HG02571 (cell line): Measurements from ENCODE around the gene SSBP4.
A peak's percentile ranks its signal among the peaks of the same experiment; 100 is the strongest.

Experiments used
- ATAC-seq: cut with Tn5 transposase; IDR thresholded peaks from one replicate; pipeline ENCODE4 v1.9.1; 2021; ENCODE audit warnings: mild to moderate bottlenecking, moderate library complexity; ENCODE audit not compliant: unreplicated experiment

The SSBP4 gene

DNA sequence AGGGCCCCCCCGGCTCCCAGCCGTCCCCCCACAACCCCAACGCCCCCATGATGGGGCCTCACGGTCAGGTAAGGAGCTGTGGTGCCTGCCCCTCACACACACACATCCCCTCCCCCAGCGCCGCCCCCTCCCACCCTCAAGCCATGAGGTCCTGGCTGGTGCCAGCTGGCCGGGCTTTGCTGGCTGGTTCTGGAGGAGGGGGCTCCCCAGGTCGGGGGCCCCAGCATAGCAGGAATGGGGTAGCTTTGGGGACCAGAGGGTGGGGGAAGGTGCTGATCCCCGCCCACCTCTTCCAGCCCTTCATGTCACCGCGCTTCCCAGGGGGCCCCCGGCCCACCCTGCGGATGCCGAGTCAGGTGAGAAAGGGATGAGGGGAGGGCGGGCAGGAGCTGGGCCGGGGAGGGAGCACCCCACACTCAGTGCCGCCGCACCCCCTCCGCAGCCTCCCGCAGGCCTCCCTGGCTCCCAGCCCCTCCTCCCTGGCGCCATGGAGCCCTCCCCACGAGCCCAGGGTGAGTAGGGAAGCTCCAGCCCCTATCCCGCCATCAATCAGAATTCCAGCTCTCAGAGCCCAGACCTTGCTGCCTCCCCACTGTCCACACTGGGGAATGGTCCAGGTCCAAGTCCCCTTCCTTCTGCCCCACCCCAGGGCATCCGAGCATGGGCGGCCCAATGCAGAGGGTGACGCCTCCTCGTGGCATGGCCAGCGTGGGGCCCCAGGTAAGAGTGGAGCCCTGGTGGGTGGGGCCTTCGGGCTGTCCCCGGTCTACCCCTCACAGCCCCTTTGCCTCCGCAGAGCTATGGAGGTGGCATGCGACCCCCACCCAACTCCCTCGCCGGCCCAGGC, 12.4 kb downstream of the SSBP4 start:
- ATAC-seq, result no peak

DNA sequence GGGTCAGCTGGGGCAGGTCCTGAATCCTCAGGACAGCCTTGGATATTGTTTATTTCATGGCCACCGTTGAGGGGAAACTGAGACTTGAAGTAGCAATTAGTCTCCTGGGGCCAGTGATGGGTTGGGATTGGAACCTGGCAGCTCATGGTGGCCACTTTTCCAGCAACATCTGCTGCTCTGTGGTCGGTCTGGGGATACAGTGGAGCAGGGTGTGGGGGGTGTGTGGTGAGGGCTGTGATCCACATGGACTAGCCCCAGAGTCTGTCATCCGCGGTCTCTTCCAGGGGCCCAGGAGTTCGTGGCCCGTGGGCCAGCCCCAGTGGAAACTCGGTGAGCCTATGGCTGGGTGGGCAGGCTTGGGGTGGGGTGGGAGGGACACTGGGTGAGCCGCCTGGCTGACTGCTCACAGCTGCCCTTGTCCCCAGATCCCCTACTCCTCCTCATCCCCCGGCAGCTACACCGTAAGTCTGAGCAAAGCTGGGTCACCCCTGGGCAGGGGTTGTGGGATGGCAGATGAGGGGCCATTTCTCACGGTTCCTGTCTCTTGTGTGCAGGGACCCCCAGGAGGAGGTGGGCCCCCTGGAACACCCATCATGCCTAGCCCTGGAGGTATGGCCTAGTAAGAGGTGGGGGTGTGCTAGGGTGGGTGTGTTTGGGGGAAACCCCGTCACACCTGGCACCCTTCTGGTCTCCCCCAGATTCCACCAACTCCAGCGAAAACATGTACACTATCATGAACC, 13.2 kb downstream of the SSBP4 start:
- ATAC-seq, result no peak

DNA sequence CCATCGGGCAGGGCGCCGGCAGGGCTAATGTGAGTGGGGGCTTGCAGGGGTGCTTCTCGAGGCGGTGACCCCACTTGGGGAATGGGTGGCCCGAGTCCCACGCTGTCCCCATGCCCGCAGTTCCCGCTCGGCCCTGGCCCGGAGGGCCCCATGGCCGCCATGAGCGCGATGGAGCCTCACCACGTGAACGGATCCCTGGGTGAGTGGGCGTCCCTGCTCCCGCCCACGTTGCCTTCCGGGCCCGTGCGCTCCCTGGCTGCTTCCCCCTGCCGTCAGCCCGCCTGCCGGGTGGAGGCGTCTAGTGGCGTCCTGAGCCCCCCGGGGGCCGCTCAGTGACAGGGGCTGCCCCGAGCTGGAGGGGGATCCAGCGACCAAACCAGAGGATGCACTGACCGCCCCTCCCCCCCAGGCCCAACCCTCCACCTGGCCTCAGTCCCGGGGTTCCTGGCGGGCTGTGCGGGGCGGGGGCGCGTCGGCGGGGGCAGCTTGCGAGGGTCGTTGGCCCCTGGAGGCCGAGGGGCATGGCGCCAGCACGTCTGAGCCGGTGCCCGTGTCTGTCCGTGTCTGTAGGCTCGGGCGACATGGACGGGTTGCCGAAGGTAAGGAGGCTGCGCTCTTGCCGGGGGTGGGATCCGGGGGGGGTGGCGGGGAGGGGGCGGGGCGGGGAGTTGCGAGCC, 14.0 kb downstream of the SSBP4 start:
- ATAC-seq, result no peak

DNA sequence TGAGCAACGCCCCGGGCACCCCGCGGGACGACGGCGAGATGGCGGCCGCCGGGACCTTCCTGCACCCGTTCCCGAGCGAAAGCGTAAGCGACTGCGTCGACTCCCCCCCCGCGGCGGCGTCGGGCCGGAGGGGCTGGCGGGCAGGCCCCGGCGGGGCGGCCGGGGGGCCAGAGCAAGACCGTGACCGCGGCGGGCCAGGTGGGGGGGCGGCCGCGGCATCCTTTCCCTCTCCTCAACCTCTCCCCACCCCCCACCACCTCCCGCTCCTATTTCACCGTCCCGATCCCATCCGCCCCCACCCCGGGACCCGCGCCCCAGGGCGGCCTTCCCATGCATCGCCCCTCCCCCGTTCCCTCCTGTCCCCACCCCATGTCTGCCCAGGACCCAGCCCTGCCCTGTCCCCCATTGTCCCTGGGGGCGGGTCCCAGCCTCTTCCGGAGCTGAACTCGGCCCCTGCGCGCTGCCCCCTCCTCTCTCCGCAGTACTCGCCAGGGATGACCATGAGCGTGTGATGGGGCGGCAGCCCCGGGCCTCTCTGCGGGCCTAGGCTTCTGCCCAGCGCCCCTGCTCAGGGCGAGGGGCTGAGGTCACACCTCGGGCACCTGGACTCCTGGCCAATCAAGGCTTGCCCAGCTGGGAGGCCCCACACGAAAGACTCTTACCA, 14.7 kb downstream of the SSBP4 start:
- ATAC-seq, result no peak

DNA sequence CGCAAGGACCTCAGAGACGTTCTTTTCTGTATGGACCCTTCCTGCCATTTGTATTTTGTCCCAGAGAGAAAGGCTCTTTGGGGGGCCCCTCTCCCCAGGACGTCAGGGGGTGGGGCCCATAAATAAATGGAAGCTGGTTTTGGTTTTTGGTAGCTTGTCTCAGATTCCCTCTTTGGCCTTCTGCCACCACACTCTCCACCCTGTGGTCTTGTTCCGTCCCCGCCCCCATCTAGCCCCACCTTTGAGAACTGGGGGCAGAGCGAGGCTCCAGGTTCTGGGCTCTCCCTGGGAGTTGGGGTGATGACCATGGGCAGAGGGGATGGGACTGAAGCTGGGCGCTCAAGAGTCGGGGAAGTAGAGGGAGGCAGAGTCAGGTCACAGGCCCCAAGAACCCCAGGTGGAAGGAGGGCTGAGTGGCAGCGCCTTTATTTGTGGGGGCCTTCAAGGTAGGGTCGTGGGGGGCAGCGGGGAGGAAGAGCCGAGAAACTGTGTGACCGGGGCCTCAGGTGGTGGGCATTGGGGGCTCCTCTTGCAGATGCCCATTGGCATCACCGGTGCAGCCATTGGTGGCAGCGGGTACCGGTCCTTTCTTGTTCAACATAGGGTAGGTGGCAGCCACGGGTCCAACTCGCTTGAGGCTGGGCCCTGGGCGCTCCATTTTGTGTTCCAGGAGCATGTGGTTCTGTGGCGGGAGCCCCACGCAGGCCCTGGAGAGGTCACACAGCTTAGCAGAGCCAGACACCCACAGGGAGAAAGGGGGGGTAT, 15.4 kb downstream of the SSBP4 start:
- no peak for ATAC-seq

DNA sequence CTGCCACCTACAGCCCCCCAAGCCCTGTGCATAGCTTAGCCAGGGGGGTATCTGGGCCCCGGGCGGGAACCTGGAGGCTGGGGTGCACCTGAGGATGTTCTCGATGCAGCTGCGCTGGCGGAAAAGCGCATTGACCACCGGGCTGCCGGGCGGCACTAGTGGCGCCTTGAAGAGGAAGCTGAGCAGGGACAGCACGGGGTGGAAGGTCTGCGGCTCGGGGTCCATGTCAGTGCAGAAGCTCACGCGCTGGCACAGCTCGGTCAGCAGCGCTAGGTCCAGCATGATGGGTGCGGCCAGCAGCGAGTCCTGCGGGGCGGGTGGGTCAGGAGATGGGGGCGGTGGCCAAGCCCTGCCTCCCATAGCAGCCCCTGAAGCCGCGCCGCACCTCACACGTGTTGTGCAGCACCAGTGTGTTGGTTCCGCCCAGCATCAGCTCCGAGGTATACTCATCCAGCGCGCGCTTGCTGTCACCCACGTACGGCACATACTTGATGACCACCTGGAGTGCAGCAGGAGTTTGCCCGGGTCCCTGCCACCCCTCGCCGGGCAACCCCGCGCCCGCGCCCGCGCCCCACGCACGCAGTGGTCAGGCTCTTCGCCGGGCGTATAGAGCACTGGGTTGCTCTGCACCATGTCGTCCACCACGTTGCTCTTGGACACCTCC, 16.1 kb downstream of the SSBP4 start:
- ATAC-seq, result no peak

DNA sequence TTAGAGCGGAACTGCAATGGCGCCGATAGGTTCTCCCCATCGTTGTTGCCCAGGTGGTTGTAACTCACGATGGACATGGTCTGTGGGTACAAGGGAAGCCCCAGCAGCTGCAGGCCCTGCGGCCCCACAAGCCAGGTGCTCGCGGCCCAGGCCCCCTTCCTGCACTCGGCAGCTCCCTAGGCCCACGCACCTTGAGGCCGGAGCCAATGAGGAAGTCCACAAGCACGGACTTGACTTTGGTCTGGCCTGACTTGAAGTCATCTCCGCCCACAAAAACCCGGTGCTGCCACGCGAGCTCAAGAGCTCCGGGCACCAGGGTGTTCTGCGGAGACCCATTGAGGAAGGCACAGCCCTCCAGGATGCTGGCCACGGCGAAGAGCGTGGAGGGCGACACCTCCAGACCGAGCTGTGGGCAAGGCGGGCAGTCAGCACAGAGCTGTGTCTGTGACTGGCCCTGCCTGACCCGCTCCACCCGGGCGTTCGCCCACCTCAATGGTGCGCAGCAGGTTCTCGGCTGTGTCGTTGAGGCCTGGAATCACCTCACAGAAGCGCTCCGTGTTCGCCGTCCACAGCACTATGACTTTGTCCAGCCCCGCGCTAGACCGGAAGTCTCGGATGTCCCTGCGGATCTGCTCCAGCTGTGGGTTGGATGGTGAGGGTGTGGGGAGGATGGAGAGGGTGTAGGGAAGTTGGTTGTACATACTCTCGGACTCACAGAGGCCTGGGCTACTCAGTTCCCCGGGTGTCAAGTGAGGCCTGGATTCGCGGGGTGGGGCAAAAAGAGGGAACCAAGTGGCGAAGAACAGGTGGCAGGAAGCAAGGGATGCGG, 16.9 kb downstream of the SSBP4 start:
- ATAC-seq, result no peak

DNA sequence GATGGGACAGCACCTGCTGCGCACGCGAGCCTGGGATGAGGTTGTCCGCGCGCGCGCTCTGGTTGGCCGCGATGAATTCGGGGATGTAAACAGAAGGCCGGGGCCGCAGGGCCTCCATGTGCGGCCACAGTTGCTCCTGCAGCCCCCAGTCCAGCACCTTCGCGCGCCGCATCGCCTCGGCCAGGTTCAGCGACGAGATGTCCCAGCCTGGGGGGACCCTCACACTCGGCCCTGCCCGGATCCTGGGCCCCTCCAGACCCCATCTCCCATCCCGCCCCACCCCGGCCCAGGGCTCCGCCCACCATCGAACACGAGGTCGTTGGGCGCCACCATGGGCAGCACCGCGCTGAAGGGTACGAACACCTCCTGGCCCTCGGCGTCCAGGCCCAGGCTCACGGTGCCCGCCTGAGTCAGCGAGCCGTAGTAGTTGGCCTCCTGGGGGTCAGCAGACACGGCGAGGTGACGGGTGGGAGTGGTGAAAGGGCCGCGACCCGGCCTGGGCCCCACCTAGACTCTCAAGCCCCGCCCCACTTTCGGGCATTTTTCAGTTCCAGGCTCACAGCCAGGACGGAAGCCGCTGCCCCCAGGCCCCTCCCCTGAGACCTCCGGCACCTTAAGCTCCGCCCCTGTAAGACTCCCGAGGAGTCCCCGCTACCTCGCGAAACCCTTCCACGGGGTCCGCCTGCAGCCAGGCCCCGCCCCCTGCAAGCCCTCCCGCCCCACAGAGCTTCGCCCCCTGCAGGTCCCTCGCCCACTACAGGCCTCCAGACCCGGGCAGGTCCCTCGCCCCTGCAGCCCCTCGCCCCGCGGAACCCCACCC, 17.7 kb downstream of the SSBP4 start:
- ATAC-seq, result peak; percentile 37

DNA sequence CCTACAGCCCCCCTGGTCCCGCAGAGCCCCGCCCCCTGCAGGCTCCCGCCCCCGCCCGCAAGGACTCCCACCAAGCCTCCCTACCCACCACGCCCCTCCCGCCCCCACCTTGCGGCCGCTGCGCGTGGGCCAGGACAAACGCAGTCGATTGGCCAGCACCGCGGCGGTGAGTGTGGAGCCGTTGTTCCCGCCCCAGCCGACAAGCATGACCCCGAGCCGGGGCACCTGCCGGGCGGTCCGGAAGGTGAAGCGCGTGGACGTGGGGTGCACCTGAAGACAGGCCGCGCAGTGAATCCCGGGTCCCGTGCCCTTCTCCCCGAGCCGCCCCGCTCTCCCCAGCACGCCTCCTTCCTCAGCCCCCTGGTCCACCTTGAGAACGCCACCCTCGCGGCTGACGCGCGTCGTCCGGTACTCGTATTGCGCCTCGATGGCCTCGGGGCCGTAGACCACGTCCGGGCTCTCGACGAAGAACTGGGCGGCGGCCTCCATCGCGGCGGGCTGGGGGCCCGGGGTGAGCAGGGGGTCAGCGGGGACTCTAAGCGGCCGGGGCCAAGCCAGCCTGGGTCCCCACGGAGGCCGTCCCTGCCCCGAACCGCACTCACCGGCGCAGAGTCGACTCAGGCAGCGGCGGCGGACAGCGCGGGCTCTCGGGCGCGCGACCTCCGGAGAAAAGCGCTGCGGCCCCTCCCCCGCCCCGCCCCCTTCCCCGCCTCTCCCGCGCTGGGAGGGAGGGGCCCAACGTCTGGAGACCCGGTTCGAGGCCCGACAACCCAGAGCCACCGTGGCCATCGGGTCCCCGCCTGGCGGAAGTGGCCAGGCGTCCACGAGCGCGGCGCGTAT, 18.5 kb downstream of the SSBP4 start, which contains the start of gene ISYNA1:
TSS of gene ISYNA1 (minus strand) at position 643 of the 840 bp plus-strand sequence. CDS start at position 489, 154 bp downstream.
- no peak for ATAC-seq

DNA sequence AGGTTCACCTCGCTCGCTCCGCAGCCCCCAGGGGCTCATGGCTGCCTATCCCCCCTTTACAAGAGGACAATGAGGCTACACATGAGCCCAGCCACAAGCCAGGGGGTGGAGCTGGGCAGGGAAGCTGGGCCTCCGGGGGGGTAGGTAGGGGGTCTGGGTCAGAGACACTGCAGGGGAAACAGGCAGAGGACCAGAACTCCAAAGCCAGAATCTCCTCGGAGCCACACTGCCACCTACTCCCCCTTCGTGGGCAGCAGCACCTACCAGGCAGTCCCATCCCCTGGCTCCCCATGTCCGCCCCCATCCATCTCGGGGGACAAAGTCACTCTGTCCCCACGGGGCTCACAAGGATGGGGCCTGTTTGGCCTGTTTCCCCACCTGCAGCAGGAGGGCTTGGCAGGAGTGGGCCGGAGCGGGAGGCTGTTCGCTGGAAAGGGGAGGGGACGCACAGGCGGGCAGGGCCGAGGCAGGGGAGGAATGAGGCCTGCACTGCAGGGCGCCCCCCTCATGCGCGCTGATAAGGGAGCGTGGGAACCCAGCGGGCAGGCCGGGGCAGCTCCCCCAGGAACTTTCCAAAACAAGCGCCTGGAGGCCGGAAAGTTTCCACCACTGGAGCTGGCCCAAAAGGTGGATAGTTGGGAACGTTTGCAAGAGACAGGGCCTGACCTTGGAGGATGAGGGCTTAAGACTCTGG, 19.3 kb downstream of the SSBP4 start:
- ATAC-seq, result no peak

DNA sequence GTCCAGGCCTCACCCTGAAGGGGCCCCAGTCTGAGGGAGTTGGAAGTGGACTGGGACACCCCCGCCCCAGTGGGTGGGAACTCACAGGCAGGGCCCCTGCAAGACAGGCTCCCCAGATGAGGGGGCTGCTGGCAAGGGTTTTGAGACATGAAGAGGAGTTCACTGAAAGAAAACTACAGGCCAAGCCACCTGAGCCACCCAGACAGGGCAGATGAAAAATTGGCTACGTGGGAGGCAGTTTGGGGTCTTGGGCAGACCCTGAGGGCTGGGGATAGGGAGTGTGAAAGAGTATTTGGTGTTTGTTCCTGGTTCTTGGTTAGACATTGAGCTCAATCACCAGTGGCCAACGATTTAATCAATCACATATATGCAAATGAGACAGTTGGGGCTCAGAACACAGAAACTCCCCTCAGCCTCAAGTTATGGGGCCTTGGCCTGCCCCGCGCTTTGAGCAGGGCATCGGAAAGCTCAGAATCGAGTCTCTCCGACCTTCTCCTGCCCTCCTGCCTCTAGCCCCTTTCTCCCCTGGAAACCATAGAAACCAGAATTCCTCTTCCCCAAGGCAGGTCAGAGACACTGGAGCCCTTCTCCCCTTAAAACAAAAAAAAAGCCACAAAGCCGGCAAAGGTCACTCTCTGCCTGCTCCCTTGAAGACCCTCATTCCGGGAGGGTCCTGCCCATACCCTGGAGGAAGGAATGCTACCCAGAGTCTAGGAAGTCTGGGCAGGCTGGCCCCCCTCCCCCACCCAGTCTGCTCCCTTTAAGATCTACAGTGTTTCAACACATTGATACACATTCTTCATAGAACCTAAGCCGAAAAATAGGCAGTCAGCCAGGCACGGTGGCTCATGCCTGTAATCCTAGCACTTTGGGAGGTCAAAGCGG, 20.1 kb downstream of the SSBP4 start:
- no peak for ATAC-seq

DNA sequence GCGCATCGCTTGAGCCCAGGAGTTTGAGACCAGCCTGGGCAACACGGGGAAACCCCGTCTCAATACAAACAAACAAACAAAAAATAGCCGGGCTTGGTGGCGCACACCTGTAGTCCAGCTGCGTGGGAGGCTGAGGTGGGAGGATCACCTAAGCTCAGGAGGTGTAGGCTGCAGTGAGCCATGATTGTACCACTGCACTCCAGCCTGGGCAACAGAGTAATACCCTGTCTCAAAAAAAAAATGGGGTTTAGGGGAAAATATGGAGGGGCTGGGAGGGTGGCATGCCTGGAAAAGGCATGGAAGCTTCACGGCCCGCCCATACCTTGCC, 20.7 kb downstream of the SSBP4 start:
- no peak for ATAC-seq

DNA sequence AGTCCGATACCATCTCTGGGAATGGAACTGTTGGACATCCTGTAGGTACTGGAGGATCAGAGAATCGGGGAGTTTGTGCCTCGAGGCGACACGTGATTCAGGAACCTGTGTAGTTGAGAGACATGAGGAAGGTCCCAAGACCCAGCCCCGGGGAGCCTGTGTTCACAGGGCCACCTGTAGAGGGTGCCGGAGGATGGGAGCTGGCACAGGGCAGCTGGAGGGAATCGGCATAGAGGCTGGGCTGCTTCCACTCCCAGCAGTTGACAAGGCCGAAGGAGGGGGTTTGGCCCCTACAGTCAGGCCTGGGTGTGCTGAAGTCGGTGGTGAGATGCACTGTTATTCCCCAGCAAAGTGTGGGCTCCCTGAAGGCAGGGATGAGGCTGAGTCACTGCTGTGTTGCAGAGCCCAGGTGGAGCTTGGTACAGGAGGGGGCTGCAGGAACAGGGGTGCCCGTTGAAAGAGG, 21.2 kb downstream of the SSBP4 start:
- no peak for ATAC-seq

DNA sequence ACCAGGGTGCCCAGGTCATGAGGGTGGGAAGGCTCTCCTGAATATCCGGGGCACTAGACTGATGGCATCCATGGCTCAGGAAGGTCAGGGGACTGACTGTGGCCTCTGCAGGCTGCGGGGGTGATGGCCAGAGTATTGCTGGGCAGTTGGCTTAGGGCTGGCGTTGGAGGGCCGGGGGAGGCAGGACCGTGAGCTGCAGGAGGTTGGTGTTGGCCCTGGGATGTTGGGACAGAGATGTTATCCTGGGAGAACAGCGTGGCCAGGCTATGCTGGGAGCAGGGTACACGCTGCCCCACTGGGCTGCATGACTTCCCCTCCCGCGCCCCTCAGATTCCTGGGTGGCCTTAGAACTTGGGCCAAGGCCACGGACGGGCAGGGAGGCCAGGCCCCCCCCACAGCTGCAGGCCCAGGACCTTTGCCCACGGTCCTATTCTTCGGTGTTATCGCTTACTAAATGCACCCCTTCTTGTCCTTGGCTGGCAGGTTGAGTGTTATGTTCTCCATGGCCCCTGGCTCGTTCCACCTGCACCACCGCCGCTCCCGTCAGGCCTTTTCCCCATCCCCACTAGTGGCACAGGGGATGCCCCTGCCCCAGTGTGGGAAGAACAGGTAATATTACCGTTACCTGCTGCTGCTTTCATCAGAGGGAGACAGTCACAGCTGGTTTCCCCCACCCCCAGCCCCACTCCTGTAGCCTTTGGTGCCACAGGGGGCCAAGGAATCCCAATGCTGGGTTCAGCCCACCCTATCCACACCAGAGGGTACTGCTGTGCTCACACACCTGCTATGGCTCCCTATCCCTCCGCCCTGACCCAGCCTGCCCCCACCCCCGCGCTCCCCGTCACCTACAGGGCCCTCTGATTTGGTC, 22.0 kb downstream of the SSBP4 start:
- ATAC-seq, result no peak
